Measurements from ENCODE around the gene LRRC57. TPM values are rescaled to one million over a fixed set of nuclear protein-coding genes. Genes with fewer than 3 reads are reported as not detected.

Gene LRRC57
- total and polyA plus RNA-seq, 3 experiments from 2014 or later, result 6.8 to 24.7 (median 23.7) TPM

DNA sequence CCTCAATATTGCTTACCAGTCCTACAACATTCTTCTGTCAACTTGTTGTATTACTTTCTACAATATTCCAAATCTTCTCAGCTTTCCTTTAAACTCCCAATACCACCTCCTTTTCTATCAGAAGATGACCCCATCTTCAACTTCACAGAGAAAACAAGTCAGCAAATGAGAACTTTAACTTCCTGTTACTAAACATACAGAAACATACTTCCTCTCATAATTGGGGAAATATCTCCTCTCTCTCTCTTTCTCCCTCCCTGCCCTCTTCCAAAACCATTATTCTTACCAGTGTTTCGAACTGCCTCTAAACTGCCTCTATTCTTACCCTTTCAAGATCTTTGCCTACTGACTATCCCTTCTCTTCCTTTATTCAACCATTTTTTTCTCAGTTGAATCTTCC is 54.9 kb downstream of the LRRC57 start:
- ChIA-PET POLR2A (no interaction called here), CTCF (no interaction called here)
- no peaks in the 10 kb centered on the region for H3K9me3 ChIP-seq (ENCODE audit: low read length)
- no peak overlapping the region for H3K27ac ChIP-seq (ENCODE audit: low read depth, low read length)
- DNase-seq, result no peak
- peaks cover 54 to 79% (median 64%) of the 10 kb centered on the region in 3 donors for H3K4me1 Mint-ChIP-seq
- no peaks in the 10 kb centered on the region for H3K27me3 ChIP-seq (ENCODE audit: insufficient read depth, low read length, poor library complexity, severe bottlenecking)
- peak overlapping the region; percentile 5 to 92 (median 25) for H3K4me3 Mint-ChIP-seq
- H3K27me3 Mint-ChIP-seq, result no peaks in the 10 kb centered on the region
- H3K4me3 ChIP-seq (ENCODE audit: low read length), result no peak overlapping the region
- no peaks in the 10 kb centered on the region for H3K9me3 Mint-ChIP-seq
- H3K36me3 Mint-ChIP-seq, result peaks cover 0 to 22% (median 0%) of the 10 kb centered on the region in 3 donors
- H3K36me3 ChIP-seq (ENCODE audit: insufficient read depth, low read length), result no peaks in the 10 kb centered on the region
- H3K4me1 ChIP-seq (ENCODE audit: insufficient read depth, low read length), result peaks cover 47% of the 10 kb centered on the region
- H3K27ac Mint-ChIP-seq, result peak overlapping the region in 6 of 8 donors; percentile 3 to 90 (median 36)

DNA sequence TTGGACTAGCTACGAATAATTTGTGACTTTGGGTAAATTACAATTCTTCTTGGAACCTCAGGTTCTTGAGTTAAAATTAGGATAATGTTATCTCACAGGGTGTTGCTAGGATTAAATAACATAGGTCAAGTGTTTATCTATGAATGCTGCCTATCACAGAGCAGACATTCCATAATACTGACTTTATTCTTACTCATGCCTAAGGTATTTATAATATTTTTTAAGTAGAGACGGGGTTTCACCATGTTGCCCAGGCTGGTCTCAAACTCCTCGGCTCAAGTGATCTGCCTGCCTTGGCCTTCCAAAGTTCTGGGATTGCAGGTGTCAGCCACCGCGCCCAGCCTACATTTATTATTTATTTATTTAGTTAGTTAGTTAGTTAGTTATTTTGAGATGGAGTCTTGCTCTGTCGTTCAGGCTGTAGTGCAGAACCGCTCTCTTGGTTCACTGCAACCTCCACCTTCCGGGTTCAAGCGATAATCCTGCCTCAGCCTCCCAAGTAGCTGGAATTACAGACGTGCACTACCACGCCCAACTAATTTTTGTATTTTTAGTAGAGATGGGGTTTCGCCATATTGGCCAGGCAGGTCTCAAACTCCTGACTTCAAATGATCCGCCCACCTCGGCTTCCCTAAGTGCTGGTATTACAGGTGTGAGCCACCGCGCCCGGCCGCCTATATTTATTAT is 56.9 kb downstream of the LRRC57 start:
- ChIA-PET CTCF (interaction anchor here (0.9 kb wide), 1 partner anchor 56 kb away, joined by 3 read pairs; no protein-coding TSS in a partner anchor), POLR2A (interaction anchor here (0.7 to 2.5 kb wide), 8 partner anchors 8 to 218 kb away, joined by 3 to 13 read pairs (median 5); partner anchors contain the start of genes GANC, HAUS2, LRRC57 and STARD9)
- no peaks in the 10 kb centered on the region for H3K36me3 ChIP-seq (ENCODE audit: insufficient read depth, low read length)
- H3K27me3 ChIP-seq (ENCODE audit: insufficient read depth, low read length, poor library complexity, severe bottlenecking), result no peaks in the 10 kb centered on the region
- Mint-ChIP-seq H3K4me3 (peak overlapping the region; percentile 95 to 100 (median 99)), H3K27ac (peak overlapping the region; percentile 95 to 100 (median 99)), H3K27me3 (no peaks in the 10 kb centered on the region), H3K36me3 (peaks cover 0 to 22% (median 0%) of the 10 kb centered on the region in 3 donors), H3K9me3 (no peaks in the 10 kb centered on the region), H3K4me1 (peaks cover 53 to 75% (median 62%) of the 10 kb centered on the region in 3 donors)
- peak overlapping the region; percentile 92 for H3K27ac ChIP-seq (ENCODE audit: low read depth, low read length)
- H3K4me3 ChIP-seq (ENCODE audit: low read length), result peak overlapping the region; percentile 82
- peaks cover 44% of the 10 kb centered on the region for H3K4me1 ChIP-seq (ENCODE audit: insufficient read depth, low read length)
- no peaks in the 10 kb centered on the region for H3K9me3 ChIP-seq (ENCODE audit: low read length)
- DNase-seq, result no peak

DNA sequence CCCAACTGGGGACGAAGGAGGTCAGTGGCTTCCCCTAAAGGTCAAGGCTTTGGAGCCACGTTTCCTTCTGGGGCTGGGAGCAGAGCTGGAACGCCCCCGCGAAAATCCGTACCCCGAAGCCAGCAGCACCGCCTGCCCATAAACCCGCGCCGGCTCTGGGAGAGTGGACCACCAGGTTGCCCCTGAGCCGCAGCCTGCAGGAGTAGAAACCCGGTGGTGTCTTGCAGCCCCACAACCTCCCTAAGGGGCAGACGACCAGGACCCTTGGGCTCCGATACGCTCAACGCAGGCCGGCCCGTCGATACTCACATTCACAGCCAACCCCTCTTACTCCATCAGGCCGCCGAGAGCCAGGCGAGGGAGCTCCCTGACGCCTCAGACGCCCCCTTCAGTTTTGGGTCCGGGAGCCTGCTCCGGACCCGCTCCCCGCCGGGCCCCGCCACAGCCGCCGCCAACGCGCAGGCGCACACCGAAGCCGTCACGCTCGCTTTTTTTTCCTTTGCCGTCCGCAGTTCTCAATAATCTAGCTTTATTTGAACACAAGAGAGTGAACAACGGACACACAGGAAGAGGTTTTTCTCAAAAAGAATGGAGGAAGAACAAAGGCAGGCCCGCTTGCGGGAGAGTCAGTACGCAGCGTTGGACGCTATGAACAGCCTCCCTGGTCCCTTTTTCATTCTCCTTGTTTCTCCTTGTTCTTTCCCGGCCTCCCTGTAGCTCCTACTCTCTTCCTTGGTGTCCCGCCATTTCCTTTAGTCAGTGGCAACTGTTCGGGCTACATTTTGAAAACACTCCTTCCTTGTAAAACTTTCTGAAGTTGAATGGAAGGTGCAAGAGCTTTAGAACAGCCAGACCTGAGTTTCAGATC is 57.7 kb downstream of the LRRC57 start, which contains the start of gene ZNF106:
TSS of gene ZNF106 (minus strand) at position 471 of the 868 bp plus-strand sequence. CDS start 18,852 bp downstream, outside the sequence.
- H3K27me3 Mint-ChIP-seq, result no peaks in the 10 kb centered on the region
- peaks cover 0 to 21% (median 0%) of the 10 kb centered on the region in 3 donors for H3K36me3 Mint-ChIP-seq
- Histone ChIP-seq H3K36me3 (ENCODE audit: insufficient read depth, low read length) (no peaks in the 10 kb centered on the region), H3K4me3 (ENCODE audit: low read length) (peak within 1 kb of the TSS; percentile 82), H3K4me1 (ENCODE audit: insufficient read depth, low read length) (peaks cover 37% of the 10 kb centered on the region), H3K27ac (ENCODE audit: low read depth, low read length) (peak within 1 kb of the TSS; percentile 92), H3K9me3 (ENCODE audit: low read length) (no peaks in the 10 kb centered on the region), H3K27me3 (ENCODE audit: insufficient read depth, low read length, poor library complexity, severe bottlenecking) (no peaks in the 10 kb centered on the region)
- POLR2A ChIA-PET, result interaction anchor here (0.6 to 2.5 kb wide), 10 partner anchors 9 to 281 kb away, joined by 3 to 13 read pairs (median 4); partner anchors contain the start of genes GANC, HAUS2, LRRC57 and STARD9
- CTCF ChIA-PET, result interaction anchor here (0.9 to 1.7 kb wide), 3 partner anchors 57 to 155 kb away, joined by 3 read pairs; no protein-coding TSS in a partner anchor
- H3K4me3 Mint-ChIP-seq, result peak within 1 kb of the TSS; percentile 95 to 100 (median 99)
- H3K4me1 Mint-ChIP-seq, result peaks cover 46 to 68% (median 54%) of the 10 kb centered on the region in 3 donors
- peak; percentile 82 to 92 (median 91) for DNase-seq
- no peaks in the 10 kb centered on the region for H3K9me3 Mint-ChIP-seq
- peak within 1 kb of the TSS; percentile 95 to 100 (median 99) for H3K27ac Mint-ChIP-seq

- H3K27me3 Mint-ChIP-seq, result no peaks in the 10 kb centered on the region
- POLR2A ChIA-PET, result interaction anchor here (1.2 to 2.5 kb wide), 3 partner anchors 9 to 217 kb away, joined by 5 to 13 read pairs (median 8); partner anchors contain the start of genes GANC, HAUS2, LRRC57 and TMEM87A
- CTCF ChIA-PET, result interaction anchor here (1.4 to 1.7 kb wide), 2 partner anchors 91 to 155 kb away, joined by 3 read pairs; no protein-coding TSS in a partner anchor
These were observed 58.3 kb downstream of the LRRC57 start for GRCh38 chr15:42490291-42490670.

More at GRCh38 chr15:42490291-42490670, 58.3 kb downstream of the LRRC57 start:
- Histone ChIP-seq H3K9me3 (ENCODE audit: low read length) (no peaks in the 10 kb centered on the region), H3K36me3 (ENCODE audit: insufficient read depth, low read length) (no peaks in the 10 kb centered on the region), H3K27ac (ENCODE audit: low read depth, low read length) (peak overlapping the region; percentile 92), H3K4me3 (ENCODE audit: low read length) (peak overlapping the region; percentile 82), H3K27me3 (ENCODE audit: insufficient read depth, low read length, poor library complexity, severe bottlenecking) (no peaks in the 10 kb centered on the region), H3K4me1 (ENCODE audit: insufficient read depth, low read length) (peaks cover 35% of the 10 kb centered on the region)
- Mint-ChIP-seq H3K9me3 (no peaks in the 10 kb centered on the region), H3K4me1 (peaks cover 41 to 64% (median 50%) of the 10 kb centered on the region in 3 donors), H3K4me3 (peak overlapping the region; percentile 95 to 100 (median 99)), H3K27ac (peak overlapping the region; percentile 95 to 100 (median 99)), H3K36me3 (peaks cover 0 to 18% (median 2%) of the 10 kb centered on the region in 3 donors)
- peak in 1 of 5 donors; percentile 17 for DNase-seq

Other genes with a start within 250 kb of the LRRC57 start
- gene CAPN3, start 189.3 kb downstream of the LRRC57 start, total RNA-seq, result 1 to 10 TPM; 3.3 to 4.3 TPM
- gene CAPN3, start 189.3 kb downstream of the LRRC57 start, polyA plus RNA-seq, result 1.1 TPM
- gene ZNF106, start 57.7 kb downstream of the LRRC57 start, total RNA-seq, result 10 to 100 TPM; 48.5 to 50.0 TPM
- gene ZNF106, start 57.7 kb downstream of the LRRC57 start, polyA plus RNA-seq, result 51.6 TPM
- gene SNAP23, start 53.2 kb downstream of the LRRC57 start, total RNA-seq, result 10 to 100 TPM; 48.1 to 54.4 TPM
- 59.5 TPM for gene SNAP23, start 53.2 kb downstream of the LRRC57 start, polyA plus RNA-seq
- gene HAUS2, start within 50 bp of the LRRC57 start, total RNA-seq, result 10 to 100 TPM; 56.7 to 56.8 TPM
- 33.4 TPM for gene HAUS2, start within 50 bp of the LRRC57 start, polyA plus RNA-seq
- gene STARD9, start 26.8 kb upstream of the LRRC57 start, total RNA-seq, result 1 to 10 TPM; 6.5 to 7.6 TPM
- 1.3 TPM for gene STARD9, start 26.8 kb upstream of the LRRC57 start, polyA plus RNA-seq
- 10 to 100 TPM; 24.7 to 24.8 TPM for gene CDAN1, start 188.3 kb upstream of the LRRC57 start, total RNA-seq
- 11.2 TPM for gene CDAN1, start 188.3 kb upstream of the LRRC57 start, polyA plus RNA-seq